Thyroid gland (tissue), 4 donors: Measurements from ENCODE around the gene VPS4A. TPM values are rescaled to one million over a fixed set of nuclear protein-coding genes. Genes with fewer than 3 reads are reported as not detected.
A peak's percentile ranks its signal among the peaks of the same experiment; 100 is the strongest.

Source experiments
- DNase-seq, 2 donors: peaks; one replicate each; pipeline ENCODE4 v3.0.0-alpha.2; 2019
- H3K27ac ChIP-seq, 3 donors: fragments of 200-600 bp; sonication (generic); 1 replicate in 2 of 3; 2 replicates in 1 of 3; pipeline ENCODE4 v1.5.1; 2016 to 2019; ENCODE audit warnings: mild to moderate bottlenecking in 1 of 3, moderate library complexity in 1 of 3
- H3K27me3 ChIP-seq: fragments of 200-600 bp; sonication (generic); one replicate; pipeline ENCODE4 v1.5.1; 2019
- H3K36me3 ChIP-seq, 2 donors: fragments of 200-600 bp; sonication (generic); one replicate each; pipeline ENCODE4 v1.5.1; 2016 to 2019
- H3K4me1 ChIP-seq, 2 donors: fragments of 200-600 bp; sonication (generic); one replicate each; pipeline ENCODE4 v1.5.1; 2017 to 2019
- H3K4me3 ChIP-seq, 3 donors: fragments of 200-600 bp; sonication (generic); replicated peaks in 1 of 3; 1 replicate in 2 of 3; 2 replicates in 1 of 3; pipeline ENCODE4 v1.5.1; 2016; ENCODE audit warnings: mild to moderate bottlenecking in 1 of 3
- H3K9me3 ChIP-seq: fragments of 200-600 bp; sonication (generic); one replicate; pipeline ENCODE4 v1.5.1; 2017
- CTCF ChIP-seq, 6 experiments: fragments of 200-600 bp in 3 of 6; fragments of 450-650 bp in 3 of 6; sonication (generic) in 3 of 6; IDR thresholded peaks; one replicate each; pipeline ENCODE4 v1.5.1; 2016 to 2019; ENCODE audit warnings: antibody characterized with exemption in 6 of 6, mild to moderate bottlenecking in 2 of 6, inconsistent platforms in 1 of 6, moderate library complexity in 1 of 6
- POLR2A ChIP-seq, 2 donors: fragments of 450-650 bp; IDR thresholded peaks; one replicate each; pipeline ENCODE4 v1.6.1; 2017; ENCODE audit warnings: antibody characterized with exemption in 2 of 2, mild to moderate bottlenecking in 2 of 2, moderate library complexity in 1 of 2
- WGBS, 2 donors: methylation state at CpG; one replicate each; pipeline ENCODE4 v1.1.5; 2017; 5-methylcytosine and 5-hydroxymethylcytosine counted together
- intact Hi-C: fragments of 100-400 bp; cut with DNase I; formaldehyde crosslinking; loops from one replicate; pipeline ENCODE4 v1.15.1; 2023
- total RNA-seq, 4 donors: library from RNA; depleted of rRNA; stranded (reverse); fragments of >200 nt; gene quantifications; one replicate each; pipeline ENCODE4 v1.2.3, GENCODE V29; 2016

VPS4A gene
- total RNA-seq, 4 donors from 2014 or later = 33.5 to 47.5 (median 43.2) TPM

GRCh38 chr16:69363281-69363717, 52.1 kb downstream of the VPS4A start:
- TF ChIP-seq CTCF (IDR thresholded peaks at IDR 0.05) = no peak
- no peak for TF ChIP-seq POLR2A (IDR thresholded peaks at IDR 0.05)

GRCh38 chr16:69364088-69364487, 52.9 kb downstream of the VPS4A start:
- Histone ChIP-seq H3K4me3 (no peak overlapping the region), H3K27ac (no peak overlapping the region), H3K4me1 (no peaks in the 10 kb centered on the region), H3K9me3 (no peaks in the 10 kb centered on the region), H3K36me3 (peaks cover 40 to 42% of the 10 kb centered on the region in 2 donors), H3K27me3 (no peaks in the 10 kb centered on the region)
- TF ChIP-seq CTCF (IDR thresholded peaks at IDR 0.05) = no peak
- TF ChIP-seq POLR2A (IDR thresholded peaks at IDR 0.05) = no peak
- intact Hi-C loops = no loop called here
- 98 to 100% methylated on average over 2 of the region's 2 CpGs for WGBS, 2 donors
- no peak for DNase-seq

More at GRCh38 chr16:69363281-69363717, 52.1 kb downstream of the VPS4A start:
- Histone ChIP-seq H3K9me3 (no peaks in the 10 kb centered on the region), H3K4me1 (no peaks in the 10 kb centered on the region), H3K36me3 (peaks cover 32 to 36% of the 10 kb centered on the region in 2 donors), H3K27ac (no peak overlapping the region), H3K4me3 (no peak overlapping the region), H3K27me3 (no peaks in the 10 kb centered on the region)
- WGBS, 2 donors = 67 to 77% methylated on average over 5 of the region's 5 CpGs
- intact Hi-C loops = no loop called here
- DNase-seq = peak; percentile 58 to 73

GRCh38 chr16:69365901-69366300, 54.8 kb downstream of the VPS4A start:
- H3K4me3 ChIP-seq = no peak overlapping the region
- peaks cover 57 to 59% of the 10 kb centered on the region in 2 donors for H3K36me3 ChIP-seq
- TF ChIP-seq POLR2A (IDR thresholded peaks at IDR 0.05) = no peak
- no peak for TF ChIP-seq CTCF (IDR thresholded peaks at IDR 0.05)
- DNase-seq = no peak
- H3K27ac ChIP-seq = no peak overlapping the region
- no peaks in the 10 kb centered on the region for H3K4me1 ChIP-seq
- intact Hi-C loops = no loop called here
- no peaks in the 10 kb centered on the region for H3K27me3 ChIP-seq
- H3K9me3 ChIP-seq = no peaks in the 10 kb centered on the region
- WGBS, 2 donors = 83 to 92% methylated on average over 2 of the region's 2 CpGs

- Histone ChIP-seq H3K27ac (no peak overlapping the region), H3K4me3 (no peak overlapping the region), H3K27me3 (no peaks in the 10 kb centered on the region), H3K36me3 (peaks cover 57 to 59% of the 10 kb centered on the region in 2 donors), H3K9me3 (no peaks in the 10 kb centered on the region), H3K4me1 (no peaks in the 10 kb centered on the region)
- WGBS, 2 donors = 93 to 97% methylated on average over 7 of the region's 7 CpGs
- DNase-seq = no peak
- intact Hi-C loops = no loop called here
- TF ChIP-seq CTCF (IDR thresholded peaks at IDR 0.05) (no peak), POLR2A (IDR thresholded peaks at IDR 0.05) (no peak)
Measured at GRCh38 chr16:69366431-69366830, 55.3 kb downstream of the VPS4A start.

GRCh38 chr16:69367980-69368379, 56.8 kb downstream of the VPS4A start:
- no peak overlapping the region for H3K27ac ChIP-seq
- intact Hi-C loops = no loop called here
- H3K4me3 ChIP-seq = no peak overlapping the region
- H3K4me1 ChIP-seq = no peaks in the 10 kb centered on the region
- TF ChIP-seq CTCF (IDR thresholded peaks at IDR 0.05) (no peak), POLR2A (IDR thresholded peaks at IDR 0.05) (no peak)
- 88 to 90% methylated on average over 7 of the region's 7 CpGs for WGBS, 2 donors
- no peak for DNase-seq
- H3K27me3 ChIP-seq = no peaks in the 10 kb centered on the region
- no peaks in the 10 kb centered on the region for H3K9me3 ChIP-seq
- H3K36me3 ChIP-seq = peaks cover 57 to 59% of the 10 kb centered on the region in 2 donors
